Ishikawa (cell line): Measurements from ENCODE around the gene UQCRC2.

ENCODE experiments used
- CEBPB ChIP-seq: IDR thresholded peaks from 2 replicates; pipeline ENCODE4 v1.6.1; 2012
- CREB1 ChIP-seq: IDR thresholded peaks from 2 replicates; pipeline ENCODE4 v1.6.1; 2012; ENCODE audit warnings: low read depth
- EGR1 ChIP-seq: IDR thresholded peaks from 2 replicates; pipeline ENCODE4 v1.6.1; 2012
- EP300 ChIP-seq: IDR thresholded peaks from 2 replicates; pipeline ENCODE4 v1.6.1; 2012; ENCODE audit warnings: borderline replicate concordance
- FOXM1 ChIP-seq: IDR thresholded peaks from 2 replicates; pipeline ENCODE4 v1.6.1; 2012; ENCODE audit warnings: low read depth, borderline replicate concordance
- MAX ChIP-seq: IDR thresholded peaks from 2 replicates; pipeline ENCODE4 v1.6.1; 2012
- NFIC ChIP-seq: IDR thresholded peaks from 2 replicates; pipeline ENCODE4 v1.6.1; 2012
- RAD21 ChIP-seq: IDR thresholded peaks from 2 replicates; pipeline ENCODE4 v1.6.1; 2012; ENCODE audit warnings: low read depth
- REST ChIP-seq: IDR thresholded peaks from 2 replicates; pipeline ENCODE4 v1.6.1; 2012; ENCODE audit warnings: low read depth, mild to moderate bottlenecking
- TAF1 ChIP-seq: IDR thresholded peaks from 2 replicates; pipeline ENCODE4 v1.6.1; 2012; ENCODE audit warnings: low read depth, mild to moderate bottlenecking
- TCF12 ChIP-seq: IDR thresholded peaks from 2 replicates; pipeline ENCODE4 v1.6.1; 2012; ENCODE audit warnings: low read depth
- TEAD4 ChIP-seq: IDR thresholded peaks from 2 replicates; pipeline ENCODE4 v1.6.1; 2012
- USF1 ChIP-seq: IDR thresholded peaks from 2 replicates; pipeline ENCODE4 v1.6.1; 2012
- YY1 ChIP-seq: IDR thresholded peaks from 2 replicates; pipeline ENCODE4 v1.6.1; 2012; ENCODE audit warnings: low read depth
- ZBTB7A ChIP-seq: IDR thresholded peaks from 2 replicates; pipeline ENCODE4 v1.6.1; 2012; ENCODE audit warnings: low read depth

UQCRC2 gene

GRCh38 chr16:21984062-21984461 is 30.9 kb downstream of the UQCRC2 start:
- TF ChIP-seq EGR1 (no peak), USF1 (no peak)

- TF ChIP-seq TCF12 (no peak), RAD21 (no peak), CEBPB (no peak), TEAD4 (no peak), ZBTB7A (no peak), TAF1 (no peak), CREB1 (no peak), MAX (no peak), REST (no peak), FOXM1 (no peak), EGR1 (no peak), EP300 (no peak), NFIC (no peak), YY1 (no peak), USF1 (no peak)
These were observed 32.4 kb downstream of the UQCRC2 start for GRCh38 chr16:21985524-21985923.

GRCh38 chr16:21986692-21987246 is 33.6 kb downstream of the UQCRC2 start:
- TF ChIP-seq EP300: no peak
- TF ChIP-seq YY1: no peak
- TF ChIP-seq RAD21: no peak
- no peak for TF ChIP-seq FOXM1
- TF ChIP-seq USF1: no peak
- no peak for TF ChIP-seq NFIC
- no peak for TF ChIP-seq CREB1
- TF ChIP-seq CEBPB: no peak
- no peak for TF ChIP-seq EGR1
- no peak for TF ChIP-seq TAF1
- no peak for TF ChIP-seq ZBTB7A
- no peak for TF ChIP-seq REST
- TF ChIP-seq TEAD4: no peak
- TF ChIP-seq MAX: no peak
- no peak for TF ChIP-seq TCF12

GRCh38 chr16:21987498-21987897 is 34.3 kb downstream of the UQCRC2 start:
- no peak for TF ChIP-seq REST
- no peak for TF ChIP-seq MAX
- no peak for TF ChIP-seq FOXM1
- TF ChIP-seq CEBPB: no peak
- no peak for TF ChIP-seq USF1
- TF ChIP-seq RAD21: no peak
- TF ChIP-seq TEAD4: no peak
- no peak for TF ChIP-seq ZBTB7A
- TF ChIP-seq YY1: no peak
